ENCODE measurements around the gene CACNA2D1. TPM values are rescaled to one million over a fixed set of nuclear protein-coding genes. Genes with fewer than 3 reads are reported as not detected.

CACNA2D1 gene
- total RNA-seq, 1 experiment from 2014 or later, result 36.2 TPM

GRCh38 chr7:82274681-82275080 is 168.9 kb downstream of the CACNA2D1 start:
- no peaks in the 10 kb centered on the region for H3K4me1 ChIP-seq (ENCODE audit: insufficient read depth, low read length)
- no peaks in the 10 kb centered on the region for H3K23me2 ChIP-seq (ENCODE audit: insufficient read length, low read depth, low read length, poor library complexity, severe bottlenecking)
- no peak overlapping the region for H3K23ac ChIP-seq (ENCODE audit: insufficient read length, low read depth, low read length)
- H4K5ac ChIP-seq (ENCODE audit: insufficient read length, low read depth, low read length), result no peak overlapping the region
- H3K79me2 ChIP-seq (ENCODE audit: insufficient read depth, low read length), result no peaks in the 10 kb centered on the region
- no peak overlapping the region for H3K18ac ChIP-seq (ENCODE audit: insufficient read length, low read depth, low read length)
- H3K9me3 ChIP-seq (ENCODE audit: control insufficient read depth, low read depth, low read length), result no peaks in the 10 kb centered on the region
- no peak overlapping the region for H2BK120ac ChIP-seq (ENCODE audit: low read depth, low read length, poor library complexity, severe bottlenecking)
- H3K14ac ChIP-seq (ENCODE audit: insufficient read depth, low read length), result no peak overlapping the region
- no peaks in the 10 kb centered on the region for H3K27me3 ChIP-seq (ENCODE audit: insufficient read depth, low read length)
- H2AK5ac ChIP-seq (ENCODE audit: insufficient read length, low read length), result no peak overlapping the region
- no peaks in the 10 kb centered on the region for H3K79me1 ChIP-seq (ENCODE audit: insufficient read depth, low read depth, low read length, poor library complexity, severe bottlenecking)
- no peak overlapping the region for H3K56ac ChIP-seq (ENCODE audit: insufficient read length, low read depth, low read length)
- no peak overlapping the region for H2BK20ac ChIP-seq (ENCODE audit: low read depth, low read length, poor library complexity, severe bottlenecking)
- H4K91ac ChIP-seq (ENCODE audit: insufficient read length, low read depth, low read length), result no peak overlapping the region
- Mint-ChIP-seq H3K27ac (no peak overlapping the region), H3K27me3 (ENCODE audit: low read depth) (no peaks in the 10 kb centered on the region), H3K4me3 (no peak overlapping the region), H3K4me1 (peaks cover 9 to 13% of the 10 kb centered on the region in 2 experiments; a peak in 3 of 4 replicates), H3K36me3 (ENCODE audit: insufficient read depth in 1 of 3, low read depth in 3 of 3) (no peaks in the 10 kb centered on the region), H3K9me3 (no peaks in the 10 kb centered on the region)
- no peak for DNase-seq
- H2BK15ac ChIP-seq (ENCODE audit: low read depth, low read length), result no peak overlapping the region
- H2BK5ac ChIP-seq (ENCODE audit: insufficient read length, low read length), result no peak overlapping the region
- no peak overlapping the region for H3T11ph ChIP-seq (ENCODE audit: low read length)
- no peaks in the 10 kb centered on the region for H4K20me1 ChIP-seq (ENCODE audit: control insufficient read depth, insufficient read depth, insufficient read length)
- H2BK12ac ChIP-seq (ENCODE audit: insufficient read length, low read depth, low read length), result no peak overlapping the region
- H3K4me2 ChIP-seq (ENCODE audit: insufficient read depth, insufficient read length, low read length), result no peak overlapping the region
- no peak overlapping the region for H3K9ac ChIP-seq (ENCODE audit: extremely low read depth, insufficient read length, low read length)
- H3K27ac ChIP-seq (ENCODE audit: insufficient read length, low read depth, low read length), result no peak overlapping the region
- no peak overlapping the region for H4K8ac ChIP-seq (replicated peaks; ENCODE audit: insufficient read length, low read depth, low read length)
- no peak overlapping the region for H3K4ac ChIP-seq (ENCODE audit: low read depth, low read length)
- no peak overlapping the region for H2AFZ ChIP-seq (ENCODE audit: low read length)
- no peak for TF ChIP-seq CTCF (conservative IDR thresholded peaks at IDR 0.05)
